HG03097 (cell line): ENCODE measurements around the gene PXK.
A peak's percentile ranks its signal among the peaks of the same experiment; 100 is the strongest.

Source experiments
- ATAC-seq: cut with Tn5 transposase; IDR thresholded peaks from one replicate; pipeline ENCODE4 v1.9.1; 2021; ENCODE audit not compliant: unreplicated experiment, low FRiP score

Gene PXK

GRCh38 chr3:58345457-58345856 is 12.8 kb downstream of the PXK start:
- ATAC-seq = no peak

DNA sequence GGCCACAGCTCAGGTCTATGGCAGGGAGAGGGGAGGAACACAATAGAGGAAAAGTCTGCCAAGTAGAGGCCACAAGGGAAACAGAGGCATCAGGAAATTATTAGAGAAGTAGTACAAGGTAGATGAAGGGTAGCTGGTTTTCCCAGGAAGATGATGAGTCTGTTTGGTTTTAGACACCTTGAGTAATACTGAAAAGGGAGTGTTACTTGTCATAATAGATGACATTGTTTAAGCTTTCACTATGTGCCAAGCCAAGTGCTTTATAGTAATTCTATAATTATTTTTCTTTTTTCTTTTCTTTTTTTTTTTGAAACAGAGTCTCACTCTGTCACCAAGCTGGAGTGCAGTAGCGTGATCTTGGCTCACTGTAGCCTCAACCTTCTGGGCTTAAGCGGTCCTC is 13.7 kb downstream of the PXK start:
- ATAC-seq = no peak

DNA sequence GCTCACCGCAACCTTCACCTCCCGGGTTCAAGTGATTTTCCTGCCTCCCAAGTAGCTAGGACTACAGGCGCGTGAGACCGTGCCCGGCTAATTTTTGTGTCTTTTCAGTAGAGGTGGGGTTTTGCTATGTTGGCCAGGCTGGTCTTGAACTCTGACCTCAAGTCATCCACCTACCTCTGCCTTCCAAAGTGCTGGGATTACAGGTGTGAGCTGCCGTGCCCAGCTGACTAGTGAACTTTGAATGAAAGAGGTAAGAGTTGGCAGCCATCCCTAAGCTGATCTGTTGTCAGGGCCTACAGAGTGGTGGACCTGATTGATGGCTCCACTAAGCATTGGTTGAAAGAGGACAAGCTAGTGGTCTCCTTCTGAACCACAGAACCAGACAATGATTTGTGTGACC is 15.3 kb downstream of the PXK start:
- no peak for ATAC-seq

DNA sequence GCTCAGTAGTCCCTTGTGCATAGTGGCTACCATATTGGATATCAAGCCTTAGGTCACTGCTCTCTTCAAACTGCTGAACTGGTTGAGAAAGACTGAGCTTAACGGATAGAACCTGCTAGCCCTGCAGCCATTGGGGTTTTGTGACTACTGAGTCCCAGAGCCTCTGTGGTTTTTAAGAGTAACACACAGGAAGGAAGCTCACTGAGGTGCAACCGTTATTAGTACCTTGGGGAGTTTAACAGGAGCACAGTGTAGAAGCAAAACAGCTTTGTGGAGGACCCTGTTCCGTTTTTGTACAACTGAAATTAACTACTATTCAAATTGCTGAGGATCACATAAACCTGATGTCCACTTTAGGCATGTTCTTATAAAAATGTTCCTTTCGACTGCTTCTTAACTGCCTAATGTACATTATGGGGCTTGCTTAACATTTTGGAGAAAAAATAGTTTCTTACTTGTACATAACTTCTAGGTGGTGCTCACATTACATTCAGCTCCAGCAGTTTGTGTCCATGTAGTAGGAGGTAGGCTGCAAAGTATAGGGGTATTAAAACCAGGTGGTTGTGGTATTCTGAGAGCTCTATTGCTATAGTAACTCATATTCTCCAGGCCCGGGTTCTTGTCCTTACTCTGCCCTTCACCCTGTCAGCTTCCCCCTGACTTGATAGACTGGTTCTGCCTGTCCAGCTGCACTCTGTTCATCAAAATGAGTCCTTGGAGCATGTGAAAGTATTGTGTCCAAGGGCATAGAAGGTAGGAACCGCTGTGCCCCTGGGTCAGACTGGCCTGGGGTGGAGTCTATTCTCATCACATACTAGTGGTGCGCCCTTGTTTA is 17.3 kb downstream of the PXK start:
- peak; percentile 87 for ATAC-seq

GRCh38 chr3:58350627-58351013 is 17.9 kb downstream of the PXK start:
- ATAC-seq = no peak

- no peak for ATAC-seq
Measured at GRCh38 chr3:58351920-58352319, 19.2 kb downstream of the PXK start.

DNA sequence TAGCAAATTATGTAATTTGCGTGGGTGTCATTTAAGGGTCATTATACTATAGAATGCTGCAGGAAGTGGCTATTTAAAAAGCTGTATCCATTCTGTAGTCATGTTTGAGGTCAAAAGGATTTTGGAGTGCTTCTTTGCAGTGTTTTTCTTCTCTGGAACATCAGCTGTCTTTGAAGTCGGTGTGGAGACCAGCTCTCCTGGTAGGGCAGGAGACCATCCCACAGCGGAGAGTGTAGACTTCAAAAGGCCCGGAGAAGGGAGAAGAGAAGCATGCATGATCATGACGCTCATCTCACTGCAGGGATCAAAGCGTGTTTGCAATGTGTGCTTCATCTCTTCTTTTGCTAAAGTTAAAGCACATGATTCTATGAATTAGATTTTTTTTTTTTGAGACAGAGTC is 19.9 kb downstream of the PXK start:
- no peak for ATAC-seq

GRCh38 chr3:58353722-58354553 is 21.2 kb downstream of the PXK start:
- ATAC-seq = no peak

GRCh38 chr3:58355179-58355578 is 22.5 kb downstream of the PXK start:
- ATAC-seq = no peak

GRCh38 chr3:58356054-58356453 is 23.4 kb downstream of the PXK start:
- no peak for ATAC-seq

DNA sequence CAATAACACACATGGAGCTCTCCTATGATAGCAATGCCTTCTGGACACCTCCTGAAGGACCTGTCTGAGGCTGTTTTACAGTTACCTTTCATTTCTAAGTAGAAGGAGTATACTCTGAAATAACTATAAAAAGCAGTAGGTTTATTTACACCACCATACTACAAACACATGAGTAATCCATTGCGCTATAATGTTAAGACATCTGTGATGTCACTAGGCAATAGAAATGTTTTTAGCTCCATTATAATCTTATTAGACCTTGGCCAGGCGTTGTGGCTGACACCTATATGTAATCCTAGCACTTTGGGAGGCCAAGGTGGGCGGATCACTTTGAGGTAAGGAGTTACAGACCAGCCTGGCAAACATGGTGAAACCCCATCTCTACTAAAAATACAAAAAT is 24.7 kb downstream of the PXK start:
- no peak for ATAC-seq

GRCh38 chr3:58358092-58358491 is 25.4 kb downstream of the PXK start:
- no peak for ATAC-seq

GRCh38 chr3:58358808-58359207 is 26.1 kb downstream of the PXK start:
- no peak for ATAC-seq

DNA sequence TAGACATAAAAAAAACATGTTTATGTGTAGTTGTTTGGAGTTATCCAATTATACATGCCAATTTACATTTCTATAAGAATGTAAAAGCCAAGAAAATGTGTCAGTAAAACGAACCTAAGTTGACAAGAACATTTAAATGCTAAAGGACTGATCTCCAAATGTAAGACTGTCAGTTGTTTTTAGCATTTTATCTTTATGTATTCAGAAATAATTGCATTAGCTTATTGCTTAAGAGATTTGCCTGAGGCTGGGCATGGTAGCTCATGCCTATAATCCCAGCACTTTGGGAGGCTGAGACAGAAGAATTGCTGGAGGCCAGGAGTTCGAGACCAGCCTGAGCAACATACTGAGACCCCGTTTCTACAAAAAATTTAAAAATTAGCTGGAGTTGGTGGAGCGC is 26.9 kb downstream of the PXK start:
- ATAC-seq = no peak

DNA sequence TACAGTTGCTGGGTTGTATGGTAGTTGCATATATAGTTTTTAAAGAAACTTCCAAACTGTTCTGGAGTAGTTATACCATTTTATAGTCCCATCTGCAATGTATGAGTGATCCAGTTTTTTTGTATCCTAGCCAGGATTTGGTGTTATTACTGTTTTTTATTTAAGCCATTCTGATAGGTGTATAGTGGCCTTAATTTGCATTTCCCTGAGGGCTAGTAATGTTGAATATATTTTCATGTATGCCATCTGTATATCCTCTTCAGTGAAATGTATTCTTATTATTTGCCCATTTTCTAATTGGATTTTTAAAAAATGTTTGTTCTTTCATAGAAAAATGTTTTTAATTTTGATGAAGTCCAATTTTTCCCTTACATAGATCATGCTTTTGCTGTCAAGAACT is 29.2 kb downstream of the PXK start:
- no peak for ATAC-seq

DNA sequence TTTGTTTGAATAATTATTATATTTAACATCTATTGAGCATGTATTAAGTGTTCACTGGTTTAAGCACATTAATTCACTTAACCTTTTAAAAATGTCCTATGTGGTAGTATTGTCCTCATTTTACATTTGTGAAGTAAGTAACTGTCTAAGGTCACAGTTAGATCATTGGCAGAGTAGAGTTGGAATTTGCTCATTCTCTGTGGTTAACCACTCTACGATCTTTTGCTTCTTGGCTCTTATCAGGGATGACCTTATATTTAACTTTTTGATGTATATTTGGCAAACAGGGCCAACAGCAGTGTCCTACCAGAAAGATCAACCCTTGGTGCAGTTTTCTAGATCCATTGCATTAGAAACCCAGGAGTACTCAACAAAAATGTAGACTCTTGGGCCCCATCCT is 34.0 kb downstream of the PXK start:
- ATAC-seq = no peak

DNA sequence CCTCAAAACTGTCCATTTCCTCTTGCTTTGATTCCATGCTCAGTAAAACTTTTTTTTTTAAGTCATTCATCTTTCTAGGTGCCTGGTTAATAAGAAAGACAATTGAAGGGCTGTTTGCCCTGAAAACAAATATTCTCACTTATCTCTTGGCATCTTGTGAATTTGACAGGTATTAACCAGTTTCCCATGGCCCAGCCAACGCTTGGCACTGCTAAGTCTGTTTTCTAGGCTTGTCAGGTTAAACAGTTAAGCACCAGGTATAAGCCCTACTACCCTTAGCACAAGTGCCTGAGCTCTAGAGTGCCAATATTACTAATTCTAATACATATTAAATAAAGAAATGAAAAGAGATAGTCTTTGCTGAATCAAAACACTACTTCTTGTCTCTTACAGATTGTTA is 36.3 kb downstream of the PXK start:
- ATAC-seq = no peak

DNA sequence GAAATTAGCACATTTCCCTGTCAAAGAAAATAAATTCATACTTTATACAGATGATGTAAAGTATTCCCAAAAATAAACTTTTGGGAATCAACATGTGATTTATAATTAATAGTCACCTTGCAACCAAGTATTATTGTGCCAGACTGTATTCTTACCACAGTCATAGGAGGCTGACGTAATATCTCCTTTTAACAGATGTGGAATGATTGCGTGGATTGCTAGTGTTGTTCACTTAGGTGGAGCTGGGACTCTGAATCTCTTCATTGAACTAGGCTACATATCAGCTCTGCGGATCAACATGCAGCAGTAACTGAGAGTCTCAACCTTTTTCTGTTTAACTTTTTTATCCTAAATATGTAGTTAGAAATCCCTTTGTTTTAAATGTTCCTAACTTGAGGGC is 37.2 kb downstream of the PXK start:
- ATAC-seq = no peak

- ATAC-seq = no peak
Measured at GRCh38 chr3:58370407-58370806, 37.7 kb downstream of the PXK start.

GRCh38 chr3:58371754-58372153 is 39.1 kb downstream of the PXK start:
- ATAC-seq = no peak

DNA sequence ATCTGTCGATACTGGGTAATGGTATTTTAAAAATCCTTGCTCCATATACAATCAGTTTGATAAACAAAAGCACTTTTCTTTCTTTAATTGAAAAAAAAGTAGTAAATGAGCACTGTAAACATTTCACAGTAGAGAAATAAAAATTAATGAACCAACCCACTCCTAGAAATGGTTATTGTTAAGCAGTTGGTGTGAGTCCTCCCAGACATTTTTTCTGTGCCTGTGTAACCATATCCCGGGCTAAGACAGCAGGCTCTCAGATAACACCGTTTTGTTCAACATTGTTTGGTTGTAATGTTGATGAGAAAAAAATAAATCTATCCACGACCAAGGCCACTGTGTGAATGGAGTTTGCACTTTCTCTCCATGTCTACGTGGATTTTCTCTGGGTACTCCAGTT is 42.6 kb downstream of the PXK start:
- ATAC-seq = no peak

- ATAC-seq = no peak
Measured at GRCh38 chr3:58377168-58377567, 44.5 kb downstream of the PXK start.
